ENCODE data around the gene LLCFC1.
"Not testable (repeated sequence)": the region's sequence is repeated elsewhere in the genome, so short reads cannot be mapped to it uniquely, and the experiment has no call there.

Gene LLCFC1

DNA sequence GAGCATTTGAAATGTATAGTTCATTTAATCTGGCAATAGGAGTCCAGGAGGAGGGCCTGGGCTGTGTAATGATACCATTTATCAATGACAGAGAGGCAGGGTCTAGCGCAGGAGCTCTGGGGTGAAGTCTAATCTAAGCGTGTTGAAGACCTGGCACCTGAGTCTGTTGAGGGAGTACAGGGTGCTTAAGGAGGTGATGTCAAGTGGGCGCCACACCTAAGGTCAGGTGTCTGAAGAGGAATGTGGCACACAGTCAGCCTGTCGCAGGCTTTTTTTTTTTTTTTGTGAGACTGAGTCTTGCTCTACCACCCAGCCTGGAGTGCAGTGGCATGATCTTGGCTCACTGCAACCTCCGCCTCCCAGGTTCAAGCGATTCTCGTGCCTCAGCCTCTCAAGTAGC, 2.3 kb downstream of the LLCFC1 start:
- DNase-seq (ENCODE audit: low read depth in 3 of 3) = no peak

DNA sequence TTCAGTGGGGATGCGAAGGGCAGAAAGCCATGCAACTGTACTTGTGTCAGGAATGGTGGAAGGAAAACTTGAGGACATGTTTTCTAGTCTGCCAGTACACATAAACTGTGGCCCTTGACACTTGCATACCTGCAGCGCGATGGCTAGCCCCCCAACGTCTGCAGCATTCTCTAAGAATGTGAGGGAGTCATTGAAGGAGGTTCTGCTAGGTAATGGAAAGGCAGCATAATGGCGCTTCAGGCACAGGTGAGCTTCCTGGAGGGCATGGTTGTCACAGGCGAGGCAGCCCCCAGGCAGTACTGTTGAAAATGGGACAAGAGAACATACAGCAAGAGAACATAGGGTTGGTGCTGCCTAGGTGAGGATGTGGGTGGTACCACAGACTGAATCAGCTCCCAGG, 3.5 kb downstream of the LLCFC1 start:
- DNase-seq (ENCODE audit: low read depth in 3 of 3) = no peak

DNA sequence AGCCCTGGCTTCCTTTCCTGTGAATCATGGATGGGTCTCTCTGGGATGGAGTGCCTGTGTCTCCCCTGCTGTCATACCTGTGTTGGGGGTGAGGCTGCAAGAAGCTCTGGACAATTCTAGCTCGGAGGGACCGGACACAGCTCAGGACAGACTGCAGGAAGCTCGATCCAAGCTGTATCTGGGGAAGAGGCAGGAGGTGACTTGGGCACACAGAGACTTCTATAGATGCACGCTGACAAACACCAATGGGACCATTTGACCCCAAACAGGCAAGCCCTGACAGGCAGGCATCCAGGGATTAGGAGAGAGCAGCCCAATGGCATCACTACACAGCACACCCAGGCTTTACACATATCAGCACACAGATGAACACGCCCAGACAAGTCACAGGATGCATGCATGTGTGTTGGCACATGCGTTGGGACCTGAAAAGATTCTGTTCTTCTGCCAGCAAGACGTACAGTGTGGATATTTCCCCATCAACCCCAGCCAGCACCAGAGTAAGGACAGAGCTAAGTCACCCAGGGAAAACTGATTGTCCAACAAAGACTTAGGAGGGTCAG, 4.5 kb downstream of the LLCFC1 start:
- DNase-seq (ENCODE audit: low read depth in 3 of 3) = no peak

DNA sequence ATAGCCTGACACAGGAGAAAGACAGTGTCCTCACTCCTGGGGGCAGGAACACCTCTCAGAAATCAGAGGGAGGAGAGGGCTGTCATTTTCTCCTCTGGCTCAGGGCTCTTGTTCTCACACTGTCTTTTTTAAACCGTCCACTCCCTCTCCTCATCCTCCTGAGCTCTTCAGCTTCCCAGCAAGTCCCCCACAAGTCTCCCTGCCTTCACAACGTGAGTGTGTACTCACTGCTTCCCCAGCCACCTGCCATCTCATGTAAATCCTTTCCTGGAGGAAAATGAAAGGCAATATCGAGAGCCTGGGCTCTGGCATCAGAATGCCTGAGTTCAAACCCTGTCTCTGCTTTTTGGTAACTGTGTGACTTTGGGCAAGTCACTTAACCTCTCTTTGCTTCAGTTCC, 5.7 kb downstream of the LLCFC1 start:
- DNase-seq (ENCODE audit: low read depth in 3 of 3) = no peak

DNA sequence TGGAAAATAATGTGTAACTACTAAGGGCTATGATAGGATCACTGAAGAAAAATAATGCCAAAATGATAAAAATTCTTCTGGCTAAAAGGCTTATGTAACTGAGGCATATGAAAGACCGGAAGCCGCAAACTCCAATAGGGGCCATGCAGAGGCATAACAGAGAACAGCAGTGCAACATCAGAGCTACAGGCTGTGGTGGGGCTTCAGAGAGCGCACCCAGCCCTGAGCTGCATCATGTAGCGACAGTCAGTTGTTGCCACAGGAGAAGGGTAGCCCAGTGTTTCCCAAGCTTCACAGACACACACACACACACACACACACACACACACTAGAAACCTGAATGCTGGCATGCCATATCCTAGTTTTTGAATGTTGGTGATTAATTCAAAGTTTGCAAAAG, 9.3 kb downstream of the LLCFC1 start:
- no peak for DNase-seq (ENCODE audit: low read depth in 3 of 3)

DNA sequence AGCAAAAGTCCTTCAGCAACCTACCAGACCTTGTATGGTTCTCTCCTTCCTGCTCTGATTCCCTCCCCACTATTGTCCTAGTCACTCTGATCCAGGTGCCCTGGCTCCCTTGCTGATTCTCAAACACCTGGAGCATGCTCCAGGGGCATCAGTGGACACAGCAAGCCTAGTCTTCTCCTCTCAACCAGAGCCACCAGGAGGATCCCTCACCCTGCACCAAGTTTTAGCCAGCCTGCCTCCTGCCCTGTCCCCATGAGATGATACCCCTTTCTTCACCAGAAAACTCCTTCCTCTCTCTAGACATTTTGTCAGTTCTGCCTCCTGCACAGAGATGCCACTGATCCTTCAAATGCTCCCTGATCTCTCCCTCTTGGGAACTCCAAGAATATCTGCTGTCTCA, 11.0 kb downstream of the LLCFC1 start:
- no peak for DNase-seq (ENCODE audit: low read depth in 3 of 3)

DNA sequence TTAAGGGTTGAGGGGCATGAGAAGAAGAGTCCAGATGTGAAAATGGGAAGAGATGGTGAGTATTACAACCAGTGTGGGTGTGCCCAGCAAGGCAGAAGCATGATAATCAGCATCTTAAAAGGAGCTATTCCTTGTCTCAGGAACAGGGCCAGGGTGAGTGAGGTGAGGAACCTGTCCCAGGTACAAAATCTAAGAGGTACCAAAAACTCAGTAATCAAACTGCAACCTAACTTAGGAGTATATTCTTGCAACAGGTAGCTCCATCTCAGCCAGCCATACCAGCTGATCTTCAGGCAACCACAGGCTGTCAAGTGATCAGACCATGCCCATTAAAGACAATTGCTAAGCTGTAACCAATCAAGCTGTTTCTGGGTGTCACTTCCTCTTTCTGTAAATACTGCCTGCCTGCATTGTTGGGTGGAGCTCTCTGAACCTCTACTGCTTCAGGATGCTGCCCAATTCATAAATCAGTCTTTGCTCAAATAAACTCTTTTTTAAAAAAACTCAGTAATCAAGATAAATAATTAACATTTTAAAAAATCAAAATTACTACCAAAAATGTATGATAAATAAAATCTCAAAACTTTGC, 15.5 kb downstream of the LLCFC1 start:
- DNase-seq (ENCODE audit: low read depth in 3 of 3) = no peak

DNA sequence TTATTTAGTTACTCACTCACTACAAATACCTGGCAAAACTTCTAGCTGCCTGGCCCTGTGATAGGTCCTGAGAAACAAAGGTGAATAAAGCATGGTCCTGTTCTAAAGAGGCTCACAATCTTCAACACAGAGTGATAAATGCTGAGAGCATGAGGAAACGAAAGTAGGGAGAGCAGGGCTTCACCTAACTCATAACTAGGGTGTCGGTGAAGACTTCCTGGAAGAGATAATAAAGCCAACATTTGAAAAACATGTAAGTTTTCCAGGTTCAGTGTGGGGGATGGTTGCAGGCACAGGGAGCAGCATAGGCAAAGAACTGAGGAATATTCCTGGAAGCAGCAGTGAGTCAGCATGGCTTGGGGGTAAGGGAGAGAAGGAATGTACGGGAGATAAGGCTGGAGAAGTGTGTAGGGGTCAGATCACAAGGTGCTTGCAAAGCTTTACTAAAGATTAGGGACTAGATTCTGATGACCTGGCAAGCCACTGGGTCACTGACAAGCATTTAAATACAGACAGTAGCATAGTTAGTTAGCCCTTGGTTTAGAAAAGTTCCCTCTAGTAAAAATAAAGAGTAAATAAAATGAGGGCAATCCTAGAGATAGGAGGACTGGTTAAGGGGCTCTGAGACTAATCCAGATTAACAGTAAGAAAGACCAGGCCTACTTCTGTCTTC, 17.8 kb downstream of the LLCFC1 start:
- DNase-seq (ENCODE audit: low read depth in 3 of 3) = no peak

DNA sequence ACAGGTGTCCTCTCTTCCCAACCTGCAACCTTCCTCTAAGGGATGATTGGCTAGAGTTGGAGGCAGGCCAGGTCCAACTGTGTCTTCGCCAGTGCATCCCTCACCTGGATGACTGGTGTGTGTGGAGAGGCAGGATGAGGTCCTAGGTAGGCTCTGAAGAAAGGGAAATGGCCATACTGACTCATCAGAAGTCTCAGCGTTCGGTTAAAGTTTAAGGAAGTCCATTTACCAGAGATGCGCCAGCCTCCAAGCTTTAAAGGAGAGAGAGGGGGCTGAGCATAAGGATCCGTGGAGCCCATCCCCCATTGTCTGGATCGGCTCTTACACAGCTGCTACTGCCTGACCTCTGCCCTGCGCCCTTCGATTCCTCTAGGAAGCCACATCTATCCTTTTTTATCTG, 18.4 kb downstream of the LLCFC1 start:
- no peak for DNase-seq (ENCODE audit: low read depth in 3 of 3)

DNA sequence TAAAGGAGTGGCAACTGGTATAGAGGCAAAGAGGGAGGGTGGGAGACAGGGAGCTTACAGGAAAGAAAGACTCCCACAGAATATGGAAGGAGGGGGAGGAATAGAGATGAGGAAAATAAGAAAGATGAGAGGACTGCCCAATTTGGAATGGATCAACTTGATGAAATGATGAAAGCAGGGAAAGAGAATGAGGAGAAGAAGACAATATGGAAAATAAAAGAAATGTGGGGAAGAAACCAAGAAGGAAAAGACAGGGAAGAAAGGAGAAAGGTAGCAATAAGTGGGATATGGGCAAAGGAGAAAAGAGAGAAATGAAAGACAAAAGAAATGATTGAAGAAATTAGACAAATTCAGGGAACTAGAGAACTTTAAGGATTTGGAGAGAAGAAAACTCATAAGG, 19.9 kb downstream of the LLCFC1 start:
- DNase-seq (ENCODE audit: low read depth in 3 of 3) = no peak

DNA sequence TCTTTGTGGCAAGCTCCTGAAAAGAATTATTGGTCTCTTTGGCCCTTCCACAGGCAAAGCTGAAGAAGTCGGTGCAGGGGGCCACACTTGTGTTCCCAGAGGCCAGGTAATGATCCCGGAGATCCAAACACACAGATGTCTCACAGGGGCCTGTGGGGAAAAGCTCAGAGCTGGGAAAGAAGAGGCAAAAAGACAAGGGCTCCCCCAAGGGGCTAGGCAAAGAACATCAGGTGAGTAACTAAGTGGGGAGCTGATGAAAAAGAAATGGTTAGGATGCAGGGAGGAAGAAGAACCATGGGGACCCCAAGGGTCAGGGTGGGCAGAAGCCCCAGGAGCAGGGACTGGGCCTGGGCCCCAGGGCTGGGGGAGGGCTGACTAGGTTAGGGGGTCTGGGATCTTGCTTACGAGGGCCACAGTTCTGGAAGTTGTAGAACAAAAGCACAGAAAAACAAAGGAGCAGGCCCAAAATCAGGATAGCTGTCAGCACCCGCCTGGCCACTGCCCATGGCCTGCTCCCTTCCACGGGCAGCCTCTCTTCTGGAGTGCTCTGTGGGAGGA, 21.8 kb downstream of the LLCFC1 start:
- DNase-seq (ENCODE audit: low read depth in 3 of 3) = no peak

DNA sequence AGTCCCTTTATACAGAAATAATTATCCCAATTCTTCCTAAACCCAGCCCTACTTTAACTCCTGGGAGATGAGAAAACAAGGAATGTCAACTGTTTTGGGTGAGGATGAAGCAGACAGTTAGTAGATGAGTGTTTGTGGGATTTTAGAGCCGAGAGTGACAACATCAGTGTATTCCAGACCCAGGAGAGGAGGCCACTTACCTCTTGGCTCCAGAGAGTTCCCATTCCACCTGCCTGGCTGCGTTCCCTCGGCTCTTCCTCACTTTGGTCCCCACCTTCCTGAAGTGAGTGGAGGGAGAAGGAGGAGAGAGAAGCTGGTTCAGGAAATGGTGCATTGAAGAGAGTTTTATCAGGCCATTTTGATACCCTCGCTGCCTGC, 22.3 kb downstream of the LLCFC1 start:
- DNase-seq (ENCODE audit: low read depth in 3 of 3) = no peak

DNA sequence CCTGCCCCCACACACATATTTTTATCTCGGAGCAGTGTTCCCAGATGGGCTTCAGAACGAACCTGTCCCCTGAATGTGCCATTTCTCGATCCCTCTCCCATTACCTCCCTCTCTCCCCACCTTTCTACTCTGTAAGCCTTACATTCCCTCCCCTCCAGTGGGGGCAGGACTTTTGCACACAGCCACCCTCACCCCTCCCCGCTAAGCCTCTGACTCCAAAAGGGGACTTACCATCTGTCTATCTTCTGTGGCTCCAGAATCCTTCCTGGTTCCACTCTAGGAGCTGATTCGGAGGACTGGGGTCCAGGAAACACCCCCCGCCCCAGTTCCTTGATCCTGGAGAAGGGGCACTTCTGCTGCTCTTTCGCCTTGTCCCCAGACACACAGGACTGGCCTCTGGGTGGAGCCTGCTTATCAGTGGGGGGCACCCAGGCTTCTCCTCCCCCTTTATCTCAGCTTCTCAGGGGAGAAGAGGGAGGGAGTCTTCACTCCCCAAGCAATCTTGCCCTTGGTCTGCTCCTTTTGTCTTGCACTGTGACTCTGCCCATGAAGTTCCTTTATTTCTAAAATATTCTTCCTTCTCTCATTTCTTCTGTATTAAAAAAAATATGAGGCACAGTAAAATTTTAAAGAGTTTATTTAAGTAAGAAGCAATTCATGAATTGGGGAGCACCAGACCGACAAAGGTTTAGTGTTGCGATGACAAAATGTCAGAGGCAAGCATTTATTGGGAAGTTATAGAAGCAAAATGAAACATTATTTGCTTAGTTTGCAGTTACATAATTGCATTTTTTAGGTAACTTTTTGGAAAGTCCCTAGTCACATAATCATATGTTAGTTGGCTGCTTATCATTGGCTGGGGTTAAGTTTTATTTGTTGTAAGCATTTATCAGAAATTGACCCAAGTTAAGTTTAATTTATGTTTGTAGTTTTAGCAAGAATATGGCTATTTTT, 23.0 kb downstream of the LLCFC1 start, which contains the start of gene KEL:
TSS of gene KEL (minus strand) at position 391 of the 954 bp plus-strand sequence. CDS start at position 234, 157 bp downstream.
- DNase-seq (ENCODE audit: low read depth in 3 of 3) = no peak

DNA sequence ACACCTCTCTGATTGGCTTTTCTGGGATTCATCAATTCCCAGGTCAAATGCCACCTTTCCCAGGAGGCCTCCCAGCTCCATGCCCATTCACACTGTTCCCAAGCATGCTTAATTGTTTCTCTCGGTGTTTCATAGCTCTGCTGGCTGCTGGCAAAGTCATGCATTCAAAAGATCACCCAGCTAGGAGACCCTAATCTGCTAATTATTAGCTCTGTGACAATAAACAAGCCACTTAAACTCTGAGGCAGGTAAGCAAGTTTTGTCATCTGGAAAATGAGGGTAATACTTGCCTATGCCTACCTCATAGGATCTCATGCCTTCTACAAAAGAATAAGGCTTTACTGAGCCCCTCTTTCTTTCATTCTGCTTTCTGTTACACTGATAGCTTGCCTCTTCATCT, 23.7 kb downstream of the LLCFC1 start:
- DNase-seq (ENCODE audit: low read depth in 3 of 3) = no peak

DNA sequence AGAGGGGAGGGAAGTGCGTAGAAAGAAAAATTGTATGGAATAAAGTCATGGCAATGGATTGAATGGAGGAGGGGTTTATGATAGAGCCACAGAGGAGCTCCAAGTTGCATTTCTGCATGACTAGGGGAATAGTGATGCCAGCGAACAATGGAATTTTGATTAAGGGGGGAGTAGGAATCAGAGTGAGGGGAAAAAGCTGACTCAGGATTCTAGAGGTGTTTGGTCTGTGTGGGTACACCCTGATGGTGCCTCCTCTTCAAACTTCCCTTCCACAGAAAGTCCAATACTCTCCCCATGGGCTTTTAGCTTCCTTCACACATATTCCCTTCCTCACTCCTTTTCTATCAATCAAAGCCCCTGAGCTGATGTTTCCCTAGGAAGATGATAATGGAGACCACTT, 24.7 kb downstream of the LLCFC1 start:
- no peak for DNase-seq (ENCODE audit: low read depth in 3 of 3)

DNA sequence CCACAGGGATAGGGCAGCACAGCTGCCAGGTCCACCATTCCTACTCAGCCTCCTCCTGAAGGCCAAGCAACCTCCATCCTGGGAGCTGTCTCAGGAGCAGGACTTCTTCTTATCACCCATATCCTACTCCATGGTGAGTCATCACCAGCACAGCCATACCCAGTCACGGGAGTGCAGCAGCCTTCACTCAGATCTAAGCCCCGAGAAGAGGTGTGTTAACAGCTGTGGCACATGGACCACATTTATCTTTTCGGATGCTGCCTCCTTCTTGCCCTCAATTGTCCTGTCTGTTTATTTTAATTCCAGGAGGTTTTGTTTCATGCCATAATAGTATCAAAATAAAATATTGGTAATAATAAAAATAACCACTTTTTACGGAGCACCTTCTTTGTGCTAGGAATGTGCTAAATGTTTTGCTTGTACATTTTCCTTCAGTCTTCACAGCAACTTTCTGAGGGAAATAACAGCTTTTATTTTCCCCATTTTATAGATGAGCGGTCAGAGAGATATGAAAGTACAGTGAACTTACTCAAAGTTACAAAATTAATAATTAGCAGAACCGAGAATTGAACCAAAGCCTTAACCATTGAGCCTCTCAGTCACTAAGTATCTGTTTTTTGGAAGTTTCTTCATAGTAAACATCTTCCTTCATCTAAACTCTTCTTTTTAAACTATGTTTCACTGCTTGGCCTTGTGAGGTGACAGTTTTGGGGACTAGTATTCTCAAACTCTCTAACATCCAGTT, 25.4 kb downstream of the LLCFC1 start:
- DNase-seq (ENCODE audit: low read depth in 3 of 3) = no peak

DNA sequence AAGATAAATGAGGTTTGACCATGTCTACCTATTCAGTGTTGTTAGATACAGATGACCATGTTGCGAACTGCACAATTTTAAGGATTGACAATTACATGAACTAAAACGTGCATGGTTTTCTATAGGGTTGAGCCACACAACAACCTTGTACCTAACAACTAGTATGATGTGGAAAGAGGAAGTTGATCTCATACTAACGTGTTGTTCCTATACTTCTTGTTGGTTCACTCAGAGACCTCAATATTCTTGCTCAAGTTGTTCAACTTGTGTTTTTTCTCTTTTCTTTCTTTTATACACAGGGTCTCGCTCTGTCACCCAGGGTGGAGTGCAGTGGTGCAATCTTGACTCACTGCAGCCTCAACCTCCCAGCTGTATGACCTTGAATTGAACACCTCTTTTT, 28.9 kb downstream of the LLCFC1 start:
- no peak for DNase-seq (ENCODE audit: low read depth in 3 of 3)

DNA sequence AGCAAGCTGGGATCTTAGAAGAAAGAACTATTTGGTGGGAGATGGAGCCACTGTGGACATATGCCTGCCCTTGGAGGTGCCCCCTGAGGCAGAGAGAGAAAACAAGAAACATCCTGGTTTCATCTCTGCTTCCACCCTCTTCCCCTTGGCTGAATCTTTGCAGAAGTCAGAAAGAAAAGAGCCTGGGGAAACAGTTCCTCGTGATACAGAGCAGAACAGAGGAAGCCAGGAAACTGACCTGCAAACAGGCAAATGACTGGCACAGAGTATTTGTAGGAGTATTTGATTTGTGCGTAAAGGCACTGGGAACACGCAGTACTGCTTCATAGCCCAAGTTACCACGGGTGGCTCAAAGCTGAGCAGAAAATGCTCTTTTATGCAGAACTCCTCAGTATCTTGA, 29.9 kb downstream of the LLCFC1 start:
- DNase-seq (ENCODE audit: low read depth in 3 of 3) = no peak

DNA sequence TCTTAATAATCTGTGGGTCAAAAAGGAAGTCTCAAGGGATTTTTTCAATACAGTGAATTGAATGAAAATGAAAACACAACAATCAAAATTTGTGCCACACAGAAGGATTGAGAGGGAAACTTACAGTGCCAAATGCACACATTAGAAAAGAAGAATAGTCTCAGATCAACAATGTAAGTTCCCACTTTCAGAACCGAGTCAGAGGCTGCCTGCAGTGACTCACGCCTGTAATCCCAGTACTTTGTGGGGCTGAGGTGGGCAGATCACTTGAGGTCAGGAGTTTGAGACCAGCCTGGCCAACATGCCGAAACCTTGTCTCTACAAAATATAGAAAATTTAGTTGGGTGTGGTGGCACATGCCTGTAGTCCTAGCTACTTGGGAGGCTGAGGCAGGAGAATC, 35.3 kb downstream of the LLCFC1 start:
- no peak for DNase-seq (ENCODE audit: low read depth in 3 of 3)

DNA sequence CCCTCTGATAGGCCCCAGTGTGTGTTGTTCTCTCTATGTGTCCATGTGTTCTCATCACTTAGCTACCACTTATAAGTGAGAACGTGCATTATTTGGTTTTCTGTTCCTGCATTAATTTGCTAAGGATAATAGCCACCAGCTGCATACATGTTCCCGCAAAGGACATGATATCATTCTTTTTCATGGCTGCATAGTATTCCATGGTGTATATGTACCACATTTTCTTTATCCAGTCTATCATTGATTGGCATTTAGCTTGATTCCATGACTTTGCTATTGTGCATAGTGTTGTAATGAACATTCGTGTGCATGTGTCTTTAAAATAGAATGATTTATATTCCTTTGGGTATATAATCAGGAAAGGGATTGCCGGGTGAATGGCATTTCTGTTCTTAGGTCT, 39.1 kb downstream of the LLCFC1 start:
- DNase-seq (ENCODE audit: low read depth in 3 of 3) = not testable (repeated sequence)

DNA sequence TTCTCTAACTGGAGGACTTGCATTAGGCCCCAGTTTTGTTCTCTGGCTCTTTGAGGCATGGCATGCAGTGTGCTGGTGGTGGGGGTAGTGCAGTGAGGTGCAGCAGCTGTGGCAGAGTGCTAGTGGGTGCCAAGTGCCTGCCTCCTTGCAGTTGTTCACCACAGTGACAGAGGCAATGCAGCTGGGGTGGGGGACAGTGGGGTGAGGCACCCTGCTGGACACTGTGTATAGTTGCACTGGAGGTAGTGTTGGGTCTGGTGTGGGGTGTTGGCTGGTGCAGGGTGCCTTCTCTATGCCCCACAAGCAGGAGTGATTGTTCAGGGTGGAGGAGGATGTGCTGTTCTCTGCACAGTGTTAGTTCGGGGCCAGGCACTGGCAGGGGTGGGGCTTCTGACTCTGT, 44.5 kb downstream of the LLCFC1 start:
- DNase-seq (ENCODE audit: low read depth in 3 of 3) = no peak
